ENCODE results near the gene CANX. TPM values are rescaled to one million over a fixed set of nuclear protein-coding genes. Genes with fewer than 3 reads are reported as not detected.

The CANX gene
- total and polyA plus RNA-seq, 2 donors (not counting 3 experiments of a cell fraction or from before 2014, with no cell fraction given): 193 to 986 TPM

DNA sequence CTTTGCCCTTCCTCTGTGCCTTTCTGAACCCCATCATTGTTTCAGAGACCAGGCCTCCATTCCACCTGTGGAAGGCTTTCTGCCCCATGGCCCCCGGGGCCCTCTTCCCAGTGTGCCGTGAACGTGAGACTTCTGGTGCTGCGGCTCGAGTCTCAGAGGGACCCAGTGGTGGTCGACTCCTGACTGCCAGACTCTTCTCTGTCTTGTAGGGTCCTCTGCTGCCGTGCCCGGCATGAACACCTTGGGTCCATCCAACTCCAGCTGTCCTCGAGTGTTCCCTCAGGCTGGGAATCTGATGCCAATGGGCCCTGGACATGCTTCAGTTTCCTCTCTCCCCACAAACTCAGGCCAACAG is 74.9 kb downstream of the CANX start:
- no peaks in the 10 kb centered on the region for H3K27me3 ChIP-seq (ENCODE audit: control insufficient read depth in 2 of 2, insufficient read depth in 2 of 2, low read length in 2 of 2)
- BruUV-seq (replicated peaks): no TSS peak
- FAIRE-seq (no peak), DNase-seq (ENCODE audit: low read depth, low spot score) (no peak)
- no peak overlapping the region for H3K27ac ChIP-seq (ENCODE audit: insufficient read depth, low read depth, low read length)
- H3K9me1 ChIP-seq (replicated peaks; ENCODE audit: control insufficient read depth, extremely low read depth, insufficient read depth, low read length): no peaks in the 10 kb centered on the region
- no peaks in the 10 kb centered on the region for H3K9me3 ChIP-seq (replicated peaks; ENCODE audit: control insufficient read depth, insufficient read depth, low read length)
- intact Hi-C loops (cut with micrococcal nuclease): no loop called here
- H3K79me2 ChIP-seq (ENCODE audit: control insufficient read depth, insufficient read depth, low read length): peaks cover 5% of the 10 kb centered on the region
- ChIA-PET POLR2A (no interaction called here), CTCF (no interaction called here)
- no peak overlapping the region for H3K4me2 ChIP-seq (ENCODE audit: insufficient read depth, low read length)
- no peak overlapping the region for H3K4me3 ChIP-seq (replicated peaks in 1 of 3; ENCODE audit: insufficient read depth in 1 of 3, low read depth in 1 of 3, low read length in 3 of 3)
- H2AFZ ChIP-seq (ENCODE audit: low read depth, low read length): no peak overlapping the region
- TF ChIP-seq MYC (IDR thresholded peaks at IDR 0.05; ENCODE audit: low read depth, low read length): no peak
- H3K4me1 ChIP-seq (ENCODE audit: control insufficient read depth, extremely low read depth, insufficient read depth, low read length): peaks cover 14% of the 10 kb centered on the region
- peaks cover 8 to 27% of the 10 kb centered on the region in 2 experiments for H3K36me3 ChIP-seq (ENCODE audit: control insufficient read depth in 2 of 2, extremely low read depth in 1 of 2, insufficient read depth in 2 of 2, low read length in 2 of 2)
- no peak overlapping the region for H3K9ac ChIP-seq (replicated peaks; ENCODE audit: extremely low read depth, insufficient read depth, low read length)
- dilution Hi-C loops (cut with MboI; ENCODE audit: extremely low pct_ligation_motif_present, low sequenced_read_pairs): no loop called here
- no peaks in the 10 kb centered on the region for H4K20me1 ChIP-seq (replicated peaks; ENCODE audit: control insufficient read depth, extremely low read depth, insufficient read depth, low read length)

- no peaks in the 10 kb centered on the region for H3K9me3 ChIP-seq (replicated peaks; ENCODE audit: control insufficient read depth, insufficient read depth, low read length)
- no peak for DNase-seq (ENCODE audit: low read depth, low spot score)
- no peak overlapping the region for H3K4me2 ChIP-seq (ENCODE audit: insufficient read depth, low read length)
- H3K36me3 ChIP-seq (ENCODE audit: control insufficient read depth in 2 of 2, extremely low read depth in 1 of 2, insufficient read depth in 2 of 2, low read length in 2 of 2): peaks cover 8 to 27% of the 10 kb centered on the region in 2 experiments
- no peaks in the 10 kb centered on the region for H3K27me3 ChIP-seq (ENCODE audit: control insufficient read depth in 2 of 2, insufficient read depth in 2 of 2, low read length in 2 of 2)
- ChIA-PET POLR2A (no interaction called here), CTCF (interaction anchor here (0.7 to 4.8 kb wide), 2 partner anchors 11 to 46 kb away, joined by 3 to 22 read pairs; partner anchors contain the start of gene SQSTM1)
- H2AFZ ChIP-seq (ENCODE audit: low read depth, low read length): no peak overlapping the region
- H4K20me1 ChIP-seq (replicated peaks; ENCODE audit: control insufficient read depth, extremely low read depth, insufficient read depth, low read length): no peaks in the 10 kb centered on the region
- H3K79me2 ChIP-seq (ENCODE audit: control insufficient read depth, insufficient read depth, low read length): no peaks in the 10 kb centered on the region
- peaks cover 14% of the 10 kb centered on the region for H3K4me1 ChIP-seq (ENCODE audit: control insufficient read depth, extremely low read depth, insufficient read depth, low read length)
- no TSS peak for BruUV-seq (replicated peaks)
- H3K9me1 ChIP-seq (replicated peaks; ENCODE audit: control insufficient read depth, extremely low read depth, insufficient read depth, low read length): no peaks in the 10 kb centered on the region
- no peak overlapping the region for H3K27ac ChIP-seq (ENCODE audit: insufficient read depth, low read depth, low read length)
- intact Hi-C loops (cut with micrococcal nuclease): no loop called here
- H3K9ac ChIP-seq (replicated peaks; ENCODE audit: extremely low read depth, insufficient read depth, low read length): no peak overlapping the region
- FAIRE-seq: no peak
- TF ChIP-seq EZH2 (IDR thresholded peaks at IDR 0.05; ENCODE audit: borderline replicate concordance, low read depth, low read length, severe bottlenecking) (no peak), MYC (IDR thresholded peaks at IDR 0.05; ENCODE audit: low read depth, low read length) (no peak), POLR2AphosphoS5 (IDR thresholded peaks at IDR 0.05; ENCODE audit: insufficient read depth, low read depth, low read length) (no peak), FOS (IDR thresholded peaks at IDR 0.05; ENCODE audit: borderline replicate concordance, insufficient read depth, low read length) (no peak), MAX (IDR thresholded peaks at IDR 0.05; ENCODE audit: insufficient read depth, insufficient read length) (no peak), JUN (IDR thresholded peaks at IDR 0.05; ENCODE audit: borderline replicate concordance, insufficient read depth, insufficient read length, low read depth) (no peak), GATA2 (IDR thresholded peaks at IDR 0.05; ENCODE audit: insufficient read depth, insufficient read length, low read depth, low read length) (no peak)
- TF ChIP-seq, protein P1, sequence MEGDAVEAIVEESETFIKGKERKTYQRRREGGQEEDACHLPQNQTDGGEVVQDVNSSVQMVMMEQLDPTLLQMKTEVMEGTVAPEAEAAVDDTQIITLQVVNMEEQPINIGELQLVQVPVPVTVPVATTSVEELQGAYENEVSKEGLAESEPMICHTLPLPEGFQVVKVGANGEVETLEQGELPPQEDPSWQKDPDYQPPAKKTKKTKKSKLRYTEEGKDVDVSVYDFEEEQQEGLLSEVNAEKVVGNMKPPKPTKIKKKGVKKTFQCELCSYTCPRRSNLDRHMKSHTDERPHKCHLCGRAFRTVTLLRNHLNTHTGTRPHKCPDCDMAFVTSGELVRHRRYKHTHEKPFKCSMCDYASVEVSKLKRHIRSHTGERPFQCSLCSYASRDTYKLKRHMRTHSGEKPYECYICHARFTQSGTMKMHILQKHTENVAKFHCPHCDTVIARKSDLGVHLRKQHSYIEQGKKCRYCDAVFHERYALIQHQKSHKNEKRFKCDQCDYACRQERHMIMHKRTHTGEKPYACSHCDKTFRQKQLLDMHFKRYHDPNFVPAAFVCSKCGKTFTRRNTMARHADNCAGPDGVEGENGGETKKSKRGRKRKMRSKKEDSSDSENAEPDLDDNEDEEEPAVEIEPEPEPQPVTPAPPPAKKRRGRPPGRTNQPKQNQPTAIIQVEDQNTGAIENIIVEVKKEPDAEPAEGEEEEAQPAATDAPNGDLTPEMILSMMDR (IDR thresholded peaks at IDR 0.05; ENCODE audit: extremely low read depth in 1 of 2, insufficient read depth in 1 of 2, low read depth in 1 of 2, low read length in 2 of 2): no peak
- dilution Hi-C loops (cut with MboI; ENCODE audit: extremely low pct_ligation_motif_present, low sequenced_read_pairs): no loop called here
- H3K4me3 ChIP-seq (replicated peaks in 1 of 3; ENCODE audit: insufficient read depth in 1 of 3, low read depth in 1 of 3, low read length in 3 of 3): no peak overlapping the region
These were observed 75.7 kb downstream of the CANX start for GRCh38 chr5:179774442-179774841.

All from endothelial cell of umbilical vein (primary cell).